ENCODE measurements around the gene ARHGAP12.

Gene ARHGAP12

DNA sequence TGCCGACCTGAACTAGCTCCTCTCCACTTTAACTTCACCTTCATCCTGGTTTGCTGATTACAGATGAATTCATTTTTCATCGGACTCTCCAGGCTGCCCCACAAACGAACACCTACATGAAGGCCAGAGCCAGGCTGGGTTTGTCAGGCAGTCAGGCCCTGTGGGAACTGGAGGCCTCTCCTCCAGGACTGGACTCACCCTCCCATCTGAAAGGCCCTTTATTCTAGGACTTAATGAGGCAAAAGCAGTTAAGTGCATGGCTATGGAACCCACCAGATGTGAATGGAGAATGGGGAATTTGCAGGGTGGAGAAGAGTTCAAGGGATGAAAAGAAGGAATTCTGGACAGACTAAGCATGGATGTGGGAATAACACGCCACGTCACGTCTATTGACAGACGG lies 170.8 kb downstream of the ARHGAP12 start:
- DNase-seq: peak in 2 of 10 donors; percentile 51 to 71
- intact Hi-C loops (cut with DNase I): no loop called here

DNA sequence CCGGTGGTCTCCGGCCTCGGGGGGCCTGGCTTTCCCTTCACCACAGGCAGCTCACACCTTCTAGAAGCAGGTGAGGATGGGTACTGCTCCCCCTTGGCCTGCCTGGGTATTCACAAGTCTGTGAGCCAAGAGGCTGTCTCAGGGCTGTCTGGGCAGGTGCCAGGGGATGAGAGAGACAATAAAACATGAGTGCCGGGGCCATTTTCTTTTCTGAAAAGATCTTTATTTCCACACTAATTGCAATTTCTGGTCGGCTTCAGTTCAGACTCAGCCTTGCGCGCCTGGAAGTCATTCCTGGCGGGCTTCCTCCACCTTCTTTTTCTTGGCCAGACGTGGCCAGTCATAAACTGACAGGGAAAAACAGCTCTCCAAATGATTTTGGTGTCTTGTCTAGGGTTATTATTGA lies 171.2 kb downstream of the ARHGAP12 start:
- DNase-seq: peak in 3 of 10 donors; percentile 30 to 72 (median 65)
- intact Hi-C loops (cut with DNase I): no loop called here

DNA sequence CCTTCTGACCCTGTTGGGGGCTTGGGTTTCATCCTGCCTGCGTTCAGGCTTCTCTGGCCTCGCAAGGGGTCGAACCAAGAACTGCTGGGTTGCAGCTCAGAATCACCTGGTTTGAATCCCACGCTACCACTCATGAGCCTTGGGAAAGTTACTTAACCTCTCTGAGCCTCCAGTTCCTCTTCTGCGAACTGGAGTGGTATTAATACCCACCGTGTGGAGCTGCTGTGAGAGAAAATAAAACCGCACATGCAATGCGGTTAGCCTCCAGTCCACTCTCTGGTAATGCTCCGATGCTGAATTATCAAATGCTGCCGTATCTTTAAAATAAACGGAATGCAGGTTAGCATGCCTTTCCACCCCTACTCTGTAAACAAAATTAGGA lies 171.9 kb downstream of the ARHGAP12 start:
- no peak for DNase-seq
- intact Hi-C loops (cut with DNase I): no loop called here

DNA sequence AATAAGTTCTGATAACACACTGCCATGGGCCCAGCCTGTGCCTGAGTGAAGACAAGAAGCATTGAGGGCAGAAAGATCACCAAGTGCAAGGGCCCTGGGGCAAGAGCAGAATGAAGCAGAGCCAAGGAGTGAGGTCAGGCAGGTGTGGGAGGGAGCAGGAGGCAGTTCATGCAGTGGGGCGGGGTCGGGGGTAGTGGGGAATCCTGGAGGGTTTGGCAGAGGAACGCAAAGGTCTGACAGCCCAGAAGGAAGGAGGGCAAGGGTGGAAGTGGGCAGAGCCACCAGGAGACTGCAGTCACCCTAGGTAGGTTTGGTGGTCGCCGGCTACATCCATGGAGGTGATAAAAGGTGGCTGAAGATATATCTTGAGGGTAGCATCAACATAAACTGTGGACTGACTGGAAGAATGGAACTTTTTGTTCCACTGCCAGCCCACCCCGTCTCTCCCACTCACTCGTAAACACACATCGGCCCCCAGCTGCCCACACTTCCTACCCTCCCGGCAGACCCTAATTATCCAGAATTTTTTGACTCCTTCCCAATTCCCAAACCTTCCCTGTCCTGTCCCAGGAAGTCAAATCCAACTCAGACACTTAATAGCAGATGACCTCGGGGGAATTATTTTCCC lies 172.4 kb downstream of the ARHGAP12 start:
- peak in 1 of 10 donors; percentile 57 for DNase-seq
- intact Hi-C loops (cut with DNase I): no loop called here

All from posterior cingulate gyrus (tissue), 11 donors.